Suprapubic skin (tissue), 3 donors: Measurements from ENCODE around the gene DNAJC4.

Source experiments
- EP300 ChIP-seq: sonication (generic); formaldehyde crosslinking; IDR thresholded peaks from one replicate; pipeline ENCODE4 v1.6.1; 2017; ENCODE audit warnings: antibody characterized with exemption
- POLR2A ChIP-seq, 2 donors: fragments of 450-650 bp; IDR thresholded peaks; one replicate each; pipeline ENCODE4 v1.6.1; 2017; ENCODE audit warnings: antibody characterized with exemption in 2 of 2, mild to moderate bottlenecking in 2 of 2, moderate library complexity in 2 of 2
- TF ChIP-seq, protein P1 (sequence below), 2 donors: fragments of 200-600 bp in 1 of 2; fragments of 450-650 bp in 1 of 2; sonication (generic) in 1 of 2; IDR thresholded peaks; one replicate each; pipeline ENCODE4 v1.5.1; 2016 to 2019; ENCODE audit warnings: antibody characterized with exemption in 2 of 2, mild to moderate bottlenecking in 1 of 2, moderate library complexity in 1 of 2

DNA sequence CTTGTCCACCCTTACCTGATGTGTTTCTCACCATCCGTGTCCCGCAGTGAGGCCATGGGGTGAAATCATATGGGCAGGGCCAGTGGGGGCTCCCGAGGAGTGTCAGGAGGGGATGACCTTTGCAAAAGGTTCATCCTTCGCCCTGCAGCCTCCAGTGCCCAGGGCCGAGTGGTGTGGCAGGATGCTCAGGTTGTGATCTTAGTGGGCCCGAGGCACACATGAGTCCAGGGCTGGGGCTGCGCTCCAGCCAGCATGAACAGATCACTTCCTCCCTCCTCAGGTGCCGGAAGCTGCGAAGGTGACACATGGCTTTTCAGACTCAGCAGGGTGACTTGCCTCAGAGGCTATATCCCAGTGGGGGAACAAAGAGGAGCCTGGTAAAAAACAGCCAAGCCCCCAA lies 7.7 kb downstream of the DNAJC4 start:
- TF ChIP-seq, protein P1, sequence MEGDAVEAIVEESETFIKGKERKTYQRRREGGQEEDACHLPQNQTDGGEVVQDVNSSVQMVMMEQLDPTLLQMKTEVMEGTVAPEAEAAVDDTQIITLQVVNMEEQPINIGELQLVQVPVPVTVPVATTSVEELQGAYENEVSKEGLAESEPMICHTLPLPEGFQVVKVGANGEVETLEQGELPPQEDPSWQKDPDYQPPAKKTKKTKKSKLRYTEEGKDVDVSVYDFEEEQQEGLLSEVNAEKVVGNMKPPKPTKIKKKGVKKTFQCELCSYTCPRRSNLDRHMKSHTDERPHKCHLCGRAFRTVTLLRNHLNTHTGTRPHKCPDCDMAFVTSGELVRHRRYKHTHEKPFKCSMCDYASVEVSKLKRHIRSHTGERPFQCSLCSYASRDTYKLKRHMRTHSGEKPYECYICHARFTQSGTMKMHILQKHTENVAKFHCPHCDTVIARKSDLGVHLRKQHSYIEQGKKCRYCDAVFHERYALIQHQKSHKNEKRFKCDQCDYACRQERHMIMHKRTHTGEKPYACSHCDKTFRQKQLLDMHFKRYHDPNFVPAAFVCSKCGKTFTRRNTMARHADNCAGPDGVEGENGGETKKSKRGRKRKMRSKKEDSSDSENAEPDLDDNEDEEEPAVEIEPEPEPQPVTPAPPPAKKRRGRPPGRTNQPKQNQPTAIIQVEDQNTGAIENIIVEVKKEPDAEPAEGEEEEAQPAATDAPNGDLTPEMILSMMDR (IDR thresholded peaks at IDR 0.05), result no peak
- TF ChIP-seq EP300 (no peak), POLR2A (IDR thresholded peaks at IDR 0.05) (no peak)
